Measurements from ENCODE around the gene PLXNA2.

The PLXNA2 gene

GRCh38 chr1:208134491-208134890, 109.7 kb downstream of the PLXNA2 start:
- TF ChIP-seq CTCF (IDR thresholded peaks at IDR 0.05; ENCODE audit: extremely low read depth, missing control alignments): no peak
- no peak for DNase-seq (ENCODE audit: low spot score)

- no peak for TF ChIP-seq CTCF (IDR thresholded peaks at IDR 0.05; ENCODE audit: extremely low read depth, missing control alignments)
- no peak for DNase-seq (ENCODE audit: low spot score)
Measured at GRCh38 chr1:208133355-208133754, 110.8 kb downstream of the PLXNA2 start.

- peak; percentile 76 for DNase-seq (ENCODE audit: low spot score)
- peak; percentile 84 for TF ChIP-seq CTCF (IDR thresholded peaks at IDR 0.05; ENCODE audit: extremely low read depth, missing control alignments)
Measured at GRCh38 chr1:208132287-208132882, 111.8 kb downstream of the PLXNA2 start.

- DNase-seq (ENCODE audit: low spot score): no peak
Measured at GRCh38 chr1:208131621-208132286, 112.4 kb downstream of the PLXNA2 start.

GRCh38 chr1:208129487-208129886, 114.7 kb downstream of the PLXNA2 start:
- no peak for TF ChIP-seq CTCF (IDR thresholded peaks at IDR 0.05; ENCODE audit: extremely low read depth, missing control alignments)
- DNase-seq (ENCODE audit: low spot score): no peak

More at GRCh38 chr1:208131621-208132286, 112.4 kb downstream of the PLXNA2 start:
- no peak for TF ChIP-seq CTCF (IDR thresholded peaks at IDR 0.05; ENCODE audit: extremely low read depth, missing control alignments)

GRCh38 chr1:208129060-208129459, 115.1 kb downstream of the PLXNA2 start:
- DNase-seq (ENCODE audit: low spot score): no peak
- no peak for TF ChIP-seq CTCF (IDR thresholded peaks at IDR 0.05; ENCODE audit: extremely low read depth, missing control alignments)

- no peak for TF ChIP-seq CTCF (IDR thresholded peaks at IDR 0.05; ENCODE audit: extremely low read depth, missing control alignments)
- DNase-seq (ENCODE audit: low spot score): no peak
Measured at GRCh38 chr1:208127792-208128529, 116.2 kb downstream of the PLXNA2 start.
